IPS-18a (cell line): Measurements from ENCODE around the gene UBAP2L.
"Not testable (repeated sequence)": the region's sequence is repeated elsewhere in the genome, so short reads cannot be mapped to it uniquely, and the experiment has no call there.

Source experiments
- H3K27ac ChIP-seq: one replicate; pipeline ENCODE4 v1.5.1; 2013; ENCODE audit warnings: low read length
- H3K27me3 ChIP-seq: one replicate; pipeline ENCODE4 v1.6.1; 2013; ENCODE audit warnings: mild to moderate bottlenecking, low read length; ENCODE audit not compliant: control insufficient read depth, insufficient read depth
- H3K36me3 ChIP-seq: one replicate; pipeline ENCODE4 v1.6.1; 2013; ENCODE audit warnings: low read depth, low read length; ENCODE audit not compliant: control insufficient read depth
- H3K4me1 ChIP-seq: one replicate; pipeline ENCODE4 v1.6.1; 2013; ENCODE audit warnings: low read depth, low read length; ENCODE audit not compliant: control insufficient read depth
- H3K4me3 ChIP-seq: one replicate; pipeline ENCODE4 v1.5.1; 2013; ENCODE audit warnings: low read length
- H3K9ac ChIP-seq: one replicate; pipeline ENCODE4 v1.6.1; 2013; ENCODE audit warnings: mild to moderate bottlenecking, low read length, moderate library complexity
- H3K9me3 ChIP-seq: one replicate; pipeline ENCODE4 v1.6.1; 2013; ENCODE audit warnings: low read depth, low read length; ENCODE audit not compliant: control insufficient read depth

UBAP2L gene

GRCh38 chr1:154225370-154225769 lies 4.6 kb downstream of the UBAP2L start:
- no peak overlapping the region for H3K27ac ChIP-seq
- no peaks in the 10 kb centered on the region for H3K27me3 ChIP-seq
- H3K9me3 ChIP-seq = no peaks in the 10 kb centered on the region
- H3K9ac ChIP-seq = no peak overlapping the region
- peaks cover 5% of the 10 kb centered on the region for H3K4me1 ChIP-seq
- H3K4me3 ChIP-seq = no peak overlapping the region
- H3K36me3 ChIP-seq = peaks cover 60% of the 10 kb centered on the region

- H3K9me3 ChIP-seq, H3K27me3 ChIP-seq, H3K4me1 ChIP-seq, H3K4me3 ChIP-seq, H3K27ac ChIP-seq, H3K9ac ChIP-seq: not testable (repeated sequence)
- peaks cover 86% of the 10 kb centered on the region for H3K36me3 ChIP-seq
Measured at GRCh38 chr1:154231112-154231511, 10.4 kb downstream of the UBAP2L start.

GRCh38 chr1:154233127-154233526 lies 12.4 kb downstream of the UBAP2L start:
- H3K4me1 ChIP-seq, H3K27me3 ChIP-seq, H3K27ac ChIP-seq, H3K4me3 ChIP-seq, H3K9ac ChIP-seq, H3K9me3 ChIP-seq: not testable (repeated sequence)
- peaks cover 87% of the 10 kb centered on the region for H3K36me3 ChIP-seq

GRCh38 chr1:154236855-154237254 lies 16.1 kb downstream of the UBAP2L start:
- peaks cover 85% of the 10 kb centered on the region for H3K36me3 ChIP-seq
- H3K27ac ChIP-seq = no peak overlapping the region
- H3K27me3 ChIP-seq = no peaks in the 10 kb centered on the region
- H3K4me3 ChIP-seq = no peak overlapping the region
- H3K9me3 ChIP-seq = no peaks in the 10 kb centered on the region
- no peak overlapping the region for H3K9ac ChIP-seq
- H3K4me1 ChIP-seq = no peaks in the 10 kb centered on the region

- H3K9ac ChIP-seq = no peak overlapping the region
- H3K9me3 ChIP-seq = no peaks in the 10 kb centered on the region
- no peaks in the 10 kb centered on the region for H3K27me3 ChIP-seq
- no peak overlapping the region for H3K4me3 ChIP-seq
- no peaks in the 10 kb centered on the region for H3K4me1 ChIP-seq
- peaks cover 87% of the 10 kb centered on the region for H3K36me3 ChIP-seq
- no peak overlapping the region for H3K27ac ChIP-seq
Measured at GRCh38 chr1:154237435-154237834, 16.7 kb downstream of the UBAP2L start.

- no peak overlapping the region for H3K27ac ChIP-seq
- no peaks in the 10 kb centered on the region for H3K9me3 ChIP-seq
- no peaks in the 10 kb centered on the region for H3K27me3 ChIP-seq
- peaks cover 89% of the 10 kb centered on the region for H3K36me3 ChIP-seq
- no peak overlapping the region for H3K4me3 ChIP-seq
- no peak overlapping the region for H3K9ac ChIP-seq
- no peaks in the 10 kb centered on the region for H3K4me1 ChIP-seq
Measured at GRCh38 chr1:154237880-154238506, 17.2 kb downstream of the UBAP2L start.

- no peaks in the 10 kb centered on the region for H3K9me3 ChIP-seq
- H3K9ac ChIP-seq = no peak overlapping the region
- peaks cover 96% of the 10 kb centered on the region for H3K36me3 ChIP-seq
- no peaks in the 10 kb centered on the region for H3K4me1 ChIP-seq
- no peak overlapping the region for H3K27ac ChIP-seq
- H3K4me3 ChIP-seq = no peak overlapping the region
- no peaks in the 10 kb centered on the region for H3K27me3 ChIP-seq
Measured at GRCh38 chr1:154239491-154239890, 18.7 kb downstream of the UBAP2L start.

GRCh38 chr1:154240294-154240833 lies 19.6 kb downstream of the UBAP2L start:
- Histone ChIP-seq H3K27ac (no peak overlapping the region), H3K4me1 (no peaks in the 10 kb centered on the region), H3K9me3 (no peaks in the 10 kb centered on the region), H3K4me3 (no peak overlapping the region), H3K9ac (no peak overlapping the region), H3K27me3 (no peaks in the 10 kb centered on the region), H3K36me3 (peaks cover 96% of the 10 kb centered on the region)

- H3K9me3 ChIP-seq = no peaks in the 10 kb centered on the region
- H3K27ac ChIP-seq = no peak overlapping the region
- H3K4me3 ChIP-seq = no peak overlapping the region
- H3K27me3 ChIP-seq = no peaks in the 10 kb centered on the region
- peaks cover 96% of the 10 kb centered on the region for H3K36me3 ChIP-seq
- H3K4me1 ChIP-seq = no peaks in the 10 kb centered on the region
- H3K9ac ChIP-seq = no peak overlapping the region
Measured at GRCh38 chr1:154241703-154242351, 21.1 kb downstream of the UBAP2L start.

GRCh38 chr1:154253671-154254070 lies 32.9 kb downstream of the UBAP2L start:
- Histone ChIP-seq H3K9ac (no peak overlapping the region), H3K4me1 (no peaks in the 10 kb centered on the region), H3K9me3 (no peaks in the 10 kb centered on the region), H3K4me3 (no peak overlapping the region), H3K36me3 (peaks cover 96% of the 10 kb centered on the region), H3K27ac (no peak overlapping the region), H3K27me3 (no peaks in the 10 kb centered on the region)

- Histone ChIP-seq H3K36me3 (peaks cover 96% of the 10 kb centered on the region), H3K27ac (no peak overlapping the region)
Measured at GRCh38 chr1:154256686-154257085, 35.9 kb downstream of the UBAP2L start.

GRCh38 chr1:154258784-154259183 lies 38.0 kb downstream of the UBAP2L start:
- H3K4me1 ChIP-seq = no peaks in the 10 kb centered on the region
- no peak overlapping the region for H3K4me3 ChIP-seq
- H3K27me3 ChIP-seq = no peaks in the 10 kb centered on the region
- H3K9me3 ChIP-seq = no peaks in the 10 kb centered on the region
- H3K27ac ChIP-seq = no peak overlapping the region
- peaks cover 100% of the 10 kb centered on the region for H3K36me3 ChIP-seq
- H3K9ac ChIP-seq = no peak overlapping the region

More at GRCh38 chr1:154256686-154257085, 35.9 kb downstream of the UBAP2L start:
- no peak overlapping the region for H3K9ac ChIP-seq
- H3K4me1 ChIP-seq = no peaks in the 10 kb centered on the region
- H3K4me3 ChIP-seq = no peak overlapping the region
- H3K27me3 ChIP-seq = no peaks in the 10 kb centered on the region
- H3K9me3 ChIP-seq = no peaks in the 10 kb centered on the region
